Right cardiac atrium (tissue), 5 donors: ENCODE data around the gene PTCSC3. TPM values are rescaled to one million over a fixed set of nuclear protein-coding genes. Genes with fewer than 3 reads are reported as not detected.

ENCODE experiments used
- ATAC-seq, 2 donors: fragments of 200-7000 bp; cut with Tn5 transposase; one replicate each; pipeline versions ENCODE4 v1.8.0 to v1.9.1; 2020; ENCODE audit warnings: moderate library complexity in 2 of 2, mild to moderate bottlenecking in 1 of 2
- DNase-seq, 3 donors: peaks; one replicate each; pipeline ENCODE4 v3.0.0-alpha.2; 2020
- H3K27ac ChIP-seq: one replicate; pipeline ENCODE4 v1.5.1; 2013; ENCODE audit warnings: mild to moderate bottlenecking, low read length, control low read depth, moderate library complexity
- H3K27me3 ChIP-seq: one replicate; pipeline ENCODE4 v1.6.1; 2013; ENCODE audit not compliant: control insufficient read depth, insufficient read depth
- H3K4me1 ChIP-seq: one replicate; pipeline ENCODE4 v1.6.1; 2013; ENCODE audit warnings: low read length; ENCODE audit not compliant: control insufficient read depth, insufficient read depth
- H3K4me3 ChIP-seq: one replicate; pipeline ENCODE4 v1.5.1; 2013; ENCODE audit warnings: low read length, control low read depth
- H3K9me3 ChIP-seq: one replicate; pipeline ENCODE4 v1.6.1; 2013; ENCODE audit warnings: low read length; ENCODE audit not compliant: control insufficient read depth
- WGBS: extraction: QIAGEN DNeasy Blood & Tissue Kit; methylation state at CpG from one replicate; pipeline ENCODE4 v1.1.7; 2013; 5-methylcytosine and 5-hydroxymethylcytosine counted together
- intact Hi-C, 4 donors: fragments of 100-400 bp; cut with DNase I; formaldehyde crosslinking; loops; one replicate each; pipeline versions ENCODE4 v1.11.0 to v1.14.0; 2022 to 2023
- polyA plus RNA-seq: library from polyadenylated mRNA; stranded (reverse); fragments of 200-250 nt; gene quantifications from one replicate; pipeline ENCODE4 v1.2.3, GENCODE V29; 2013
- total RNA-seq, 4 donors: library from RNA; stranded (reverse); fragmentation: NEBNext Ultra II Directional; extraction: Animal tissue kit (Norgen Biotek cat#: 25700); gene quantifications; one replicate each; pipeline ENCODE4 v1.2.1, GENCODE V29; 2021
- donor health status: healthy with polysubstance abuse.
- donor health status: DM: no; HTN: yes; CAD: no.
- donor health status: DM: no; HTN: no; CAD: no.
- donor health status: DM: no; HTN: yes; CAD: no; lungs with severe emphysema.
- donor health status: DM: yes; HTN: yes; CAD: no.

The PTCSC3 gene
- total and polyA plus RNA-seq, 5 donors: not detected

DNA sequence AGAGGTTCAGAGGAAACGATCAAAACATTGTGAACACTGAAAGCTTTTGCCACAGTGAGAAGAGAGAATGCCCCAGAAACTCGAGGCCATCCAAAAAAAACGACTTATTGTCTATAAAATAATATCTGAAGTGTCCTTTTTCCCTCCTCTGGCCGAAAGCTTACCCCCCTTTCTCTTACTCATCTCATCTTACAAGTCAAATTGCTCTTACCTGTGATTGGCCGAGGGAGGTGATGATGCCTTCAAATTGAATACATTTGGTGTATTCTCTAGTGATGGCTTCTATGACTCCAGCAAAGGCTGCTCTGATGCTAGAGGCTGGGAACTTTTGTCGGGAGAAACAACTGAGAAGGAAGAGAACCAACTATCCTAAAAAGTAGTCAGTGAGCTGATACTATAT is 90.7 kb downstream of the PTCSC3 start:
- no peaks in the 10 kb centered on the region for H3K9me3 ChIP-seq
- no peak overlapping the region for H3K4me3 ChIP-seq
- no peak for DNase-seq
- 54% methylated on average over 6 of the region's 6 CpGs for WGBS
- intact Hi-C loops: no loop called here
- ATAC-seq: no peak
- no peak overlapping the region for H3K27ac ChIP-seq
- no peaks in the 10 kb centered on the region for H3K4me1 ChIP-seq
- H3K27me3 ChIP-seq: no peaks in the 10 kb centered on the region

Other genes with a start within 250 kb of the PTCSC3 start
- 10 to 100 TPM; 11.3 to 14.0 (median 12.8) TPM for gene MBIP, start 143.9 kb upstream of the PTCSC3 start, total RNA-seq
- 12.4 TPM for gene MBIP, start 143.9 kb upstream of the PTCSC3 start, polyA plus RNA-seq